HEK293 (cell line): ENCODE data around the gene TOM1.
"Not testable (repeated sequence)": the region's sequence is repeated elsewhere in the genome, so short reads cannot be mapped to it uniquely, and the experiment has no call there.

ENCODE experiments used
- CTCF ChIA-PET: fragments of 350-600 bp; formaldehyde crosslinking; extraction: SDS; loops from one replicate; lab custom pipeline; 2021; ENCODE audit warnings: antibody characterized with exemption; lab: Yijun Ruan, JAX
- POLR2A ChIA-PET: fragments of 300-600 bp; formaldehyde crosslinking; extraction: SDS; loops from one replicate; lab custom pipeline; 2020; ENCODE audit warnings: antibody characterized with exemption, inconsistent platforms; lab: Yijun Ruan, JAX
- H3K27ac ChIP-seq: fragments of 200-500 bp; sonication (Bioruptor generic); 2 replicates; pipeline ENCODE4 v1.5.1; 2014; ENCODE audit warnings: low read depth, low read length, control low read depth, inconsistent platforms; ENCODE audit errors: extremely low read depth
- H3K36me3 ChIP-seq, 2 experiments: fragments of 200-500 bp in 1 of 2; sonication (Bioruptor generic) in 1 of 2; 1 replicate in 1 of 2; 2 replicates in 1 of 2; pipeline ENCODE4 v1.5.1; 2014 to 2017; ENCODE audit warnings: inconsistent platforms in 2 of 2, low read length in 2 of 2; ENCODE audit not compliant: control insufficient read depth in 2 of 2, insufficient read depth in 1 of 2
- H3K4me1 ChIP-seq: fragments of 200-500 bp; sonication (Bioruptor generic); 2 replicates; pipeline ENCODE4 v1.5.1; 2014; ENCODE audit warnings: mild to moderate bottlenecking, low read length, inconsistent platforms; ENCODE audit not compliant: control insufficient read depth, insufficient read depth
- H3K4me3 ChIP-seq: 2 replicates; pipeline ENCODE4 v1.5.1; 2011; ENCODE audit warnings: low read depth, mild to moderate bottlenecking, control low read depth, low read length, moderate library complexity
- H3K9me3 ChIP-seq: fragments of 200-500 bp; sonication (Bioruptor generic); 2 replicates; pipeline ENCODE4 v1.5.1; 2014; ENCODE audit warnings: low read depth, low read length, inconsistent platforms; ENCODE audit not compliant: control insufficient read depth, insufficient read depth
- BCL11A ChIP-seq: fragments of 450-650 bp; formaldehyde crosslinking; IDR thresholded peaks from 2 replicates; pipeline ENCODE4 v1.5.1; 2016; ENCODE audit warnings: low read depth, missing biosample characterization, missing genetic modification characterization
- GLIS2 ChIP-seq: fragments of 450-650 bp; formaldehyde crosslinking; IDR thresholded peaks from 2 replicates; pipeline ENCODE4 v1.5.1; 2016; ENCODE audit warnings: missing biosample characterization, missing genetic modification characterization
- KLF10 ChIP-seq: fragments of 450-650 bp; IDR thresholded peaks from 2 replicates; pipeline ENCODE4 v1.5.1; 2018; ENCODE audit warnings: missing biosample characterization, mild to moderate bottlenecking, missing genetic modification characterization
- KLF9 ChIP-seq: fragments of 450-650 bp; formaldehyde crosslinking; IDR thresholded peaks from 2 replicates; pipeline ENCODE4 v1.5.1; 2016; ENCODE audit warnings: missing biosample characterization, missing genetic modification characterization, low read depth
- OSR2 ChIP-seq: fragments of 450-650 bp; formaldehyde crosslinking; IDR thresholded peaks from 2 replicates; pipeline ENCODE4 v1.5.1; 2016; ENCODE audit warnings: missing biosample characterization, missing genetic modification characterization
- OVOL3 ChIP-seq: fragments of 450-650 bp; formaldehyde crosslinking; IDR thresholded peaks from 2 replicates; pipeline ENCODE4 v1.5.1; 2016; ENCODE audit warnings: missing biosample characterization, missing genetic modification characterization
- SP7 ChIP-seq: fragments of 450-650 bp; formaldehyde crosslinking; IDR thresholded peaks from 2 replicates; pipeline ENCODE4 v1.5.1; 2016; ENCODE audit warnings: missing biosample characterization, missing genetic modification characterization
- ZBTB21 ChIP-seq: fragments of 450-650 bp; formaldehyde crosslinking; IDR thresholded peaks from 2 replicates; pipeline ENCODE4 v1.5.1; 2017; ENCODE audit warnings: missing biosample characterization, missing genetic modification characterization
- ZBTB48 ChIP-seq: fragments of 450-650 bp; formaldehyde crosslinking; IDR thresholded peaks from 2 replicates; pipeline ENCODE4 v1.5.1; 2016; ENCODE audit warnings: missing biosample characterization, missing genetic modification characterization
- ZEB2 ChIP-seq: fragments of 450-650 bp; formaldehyde crosslinking; IDR thresholded peaks from 2 replicates; pipeline ENCODE4 v1.5.1; 2016; ENCODE audit warnings: missing biosample characterization, missing genetic modification characterization
- ZFP69B ChIP-seq: fragments of 450-650 bp; formaldehyde crosslinking; IDR thresholded peaks from 2 replicates; pipeline ENCODE4 v1.5.1; 2016; ENCODE audit warnings: missing biosample characterization, missing genetic modification characterization
- ZIC2 ChIP-seq: fragments of 450-650 bp; formaldehyde crosslinking; IDR thresholded peaks from 2 replicates; pipeline ENCODE4 v1.5.1; 2016; ENCODE audit warnings: missing biosample characterization, missing genetic modification characterization
- ZNF324 ChIP-seq: fragments of 450-650 bp; formaldehyde crosslinking; IDR thresholded peaks from 2 replicates; pipeline ENCODE4 v1.5.1; 2016; ENCODE audit warnings: missing biosample characterization, missing genetic modification characterization
- ZNF558 ChIP-seq: fragments of 450-650 bp; formaldehyde crosslinking; IDR thresholded peaks from 2 replicates; pipeline ENCODE4 v1.5.1; 2016; ENCODE audit warnings: missing biosample characterization, missing genetic modification characterization
- ZNF654 ChIP-seq: fragments of 450-650 bp; formaldehyde crosslinking; IDR thresholded peaks from 2 replicates; pipeline ENCODE4 v1.5.1; 2016; ENCODE audit warnings: low read depth, missing biosample characterization, missing genetic modification characterization
- ZNF660 ChIP-seq: fragments of 450-650 bp; IDR thresholded peaks from 2 replicates; pipeline ENCODE4 v1.5.1; 2018; ENCODE audit warnings: missing biosample characterization, mild to moderate bottlenecking, missing genetic modification characterization
- ZNF664 ChIP-seq: fragments of 450-650 bp; formaldehyde crosslinking; IDR thresholded peaks from 2 replicates; pipeline ENCODE4 v1.5.1; 2016; ENCODE audit warnings: missing biosample characterization, missing genetic modification characterization
- TF ChIP-seq, protein P1 (sequence below): fragments of 450-650 bp; formaldehyde crosslinking; IDR thresholded peaks from 2 replicates; pipeline ENCODE4 v1.5.1; 2016; ENCODE audit warnings: missing biosample characterization, missing genetic modification characterization
- TF ChIP-seq, protein P2 (sequence below): fragments of 450-650 bp; formaldehyde crosslinking; IDR thresholded peaks from 2 replicates; pipeline ENCODE4 v1.5.1; 2016; ENCODE audit warnings: missing biosample characterization, missing genetic modification characterization, borderline replicate concordance
- TF ChIP-seq, protein P3 (sequence below): fragments of 450-650 bp; formaldehyde crosslinking; IDR thresholded peaks from 2 replicates; pipeline ENCODE4 v1.5.1; 2017; ENCODE audit warnings: missing biosample characterization, missing genetic modification characterization
- TF ChIP-seq, protein P4 (sequence below): fragments of 450-650 bp; formaldehyde crosslinking; IDR thresholded peaks from 2 replicates; pipeline ENCODE4 v1.5.1; 2016; ENCODE audit warnings: missing biosample characterization, missing genetic modification characterization, low read depth
- TF ChIP-seq, protein P5 (sequence below): fragments of 450-650 bp; formaldehyde crosslinking; IDR thresholded peaks from 2 replicates; pipeline ENCODE4 v1.5.1; 2016; ENCODE audit warnings: missing biosample characterization, missing genetic modification characterization
- TF ChIP-seq, protein P6 (sequence below): fragments of 450-650 bp; formaldehyde crosslinking; IDR thresholded peaks from 2 replicates; pipeline ENCODE4 v1.5.1; 2017; ENCODE audit warnings: missing biosample characterization, missing genetic modification characterization

Gene TOM1

DNA sequence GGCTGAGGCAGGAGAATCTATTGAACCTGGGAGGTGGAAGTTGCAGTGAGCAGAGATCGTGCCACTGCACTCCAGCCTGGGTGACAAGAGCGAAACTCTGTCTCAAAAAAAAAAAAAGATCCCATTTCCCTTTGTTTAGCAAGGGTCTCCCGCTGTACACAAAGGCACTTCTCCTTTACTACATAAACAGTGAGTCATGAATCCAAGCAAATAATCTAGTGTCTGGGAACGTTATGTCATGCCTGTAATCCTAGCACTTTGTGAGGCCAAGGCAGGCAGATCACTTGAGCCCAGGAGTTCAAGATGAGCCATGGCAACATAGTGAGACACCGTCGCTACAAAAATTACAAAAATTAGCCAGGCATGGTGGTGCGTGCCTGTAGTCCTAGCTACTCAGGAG is 64.5 kb downstream of the TOM1 start:
- ChIA-PET CTCF (interaction anchor here (2.2 kb wide), 1 partner anchor 13 kb away, joined by 5 read pairs; no protein-coding TSS in a partner anchor), POLR2A (interaction anchor here (0.6 kb wide), 1 partner anchor 59 kb away, joined by 4 read pairs; no protein-coding TSS in a partner anchor)
- not testable (repeated sequence) for H3K9me3 ChIP-seq, H3K4me3 ChIP-seq, H3K4me1 ChIP-seq, H3K27ac ChIP-seq, H3K36me3 ChIP-seq
- TF ChIP-seq KLF10: peak; percentile 66; the same call in 1 of the 2 replicates
- TF ChIP-seq OVOL3 (tag by site-specific recombination): peak; percentile 97
- peak; percentile 88 for TF ChIP-seq OSR2 (tag by site-specific recombination)
- TF ChIP-seq, protein P1, sequence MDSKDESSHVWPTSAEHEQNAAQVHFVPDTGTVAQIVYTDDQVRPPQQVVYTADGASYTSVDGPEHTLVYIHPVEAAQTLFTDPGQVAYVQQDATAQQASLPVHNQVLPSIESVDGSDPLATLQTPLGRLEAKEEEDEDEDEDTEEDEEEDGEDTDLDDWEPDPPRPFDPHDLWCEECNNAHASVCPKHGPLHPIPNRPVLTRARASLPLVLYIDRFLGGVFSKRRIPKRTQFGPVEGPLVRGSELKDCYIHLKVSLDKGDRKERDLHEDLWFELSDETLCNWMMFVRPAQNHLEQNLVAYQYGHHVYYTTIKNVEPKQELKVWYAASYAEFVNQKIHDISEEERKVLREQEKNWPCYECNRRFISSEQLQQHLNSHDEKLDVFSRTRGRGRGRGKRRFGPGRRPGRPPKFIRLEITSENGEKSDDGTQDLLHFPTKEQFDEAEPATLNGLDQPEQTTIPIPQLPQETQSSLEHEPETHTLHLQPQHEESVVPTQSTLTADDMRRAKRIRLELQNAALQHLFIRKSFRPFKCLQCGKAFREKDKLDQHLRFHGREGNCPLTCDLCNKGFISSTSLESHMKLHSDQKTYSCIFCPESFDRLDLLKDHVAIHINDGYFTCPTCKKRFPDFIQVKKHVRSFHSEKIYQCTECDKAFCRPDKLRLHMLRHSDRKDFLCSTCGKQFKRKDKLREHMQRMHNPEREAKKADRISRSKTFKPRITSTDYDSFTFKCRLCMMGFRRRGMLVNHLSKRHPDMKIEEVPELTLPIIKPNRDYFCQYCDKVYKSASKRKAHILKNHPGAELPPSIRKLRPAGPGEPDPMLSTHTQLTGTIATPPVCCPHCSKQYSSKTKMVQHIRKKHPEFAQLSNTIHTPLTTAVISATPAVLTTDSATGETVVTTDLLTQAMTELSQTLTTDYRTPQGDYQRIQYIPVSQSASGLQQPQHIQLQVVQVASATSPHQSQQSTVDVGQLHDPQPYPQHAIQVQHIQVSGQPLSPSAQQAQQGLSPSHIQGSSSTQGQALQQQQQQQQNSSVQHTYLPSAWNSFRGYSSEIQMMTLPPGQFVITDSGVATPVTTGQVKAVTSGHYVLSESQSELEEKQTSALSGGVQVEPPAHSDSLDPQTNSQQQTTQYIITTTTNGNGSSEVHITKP (tag by site-specific recombination): peak; percentile 96
- TF ChIP-seq ZNF660 (tag by site-specific recombination): peak; percentile 86
- peak; percentile 94 for TF ChIP-seq ZBTB21 (tag by site-specific recombination)
- TF ChIP-seq ZNF654: peak; percentile 11; the same call in 1 of the 2 replicates
- TF ChIP-seq GLIS2 (tag by site-specific recombination): peak; percentile 47; the same call in 1 of the 2 replicates
- TF ChIP-seq BCL11A: peak; percentile 96
- TF ChIP-seq, protein P2, sequence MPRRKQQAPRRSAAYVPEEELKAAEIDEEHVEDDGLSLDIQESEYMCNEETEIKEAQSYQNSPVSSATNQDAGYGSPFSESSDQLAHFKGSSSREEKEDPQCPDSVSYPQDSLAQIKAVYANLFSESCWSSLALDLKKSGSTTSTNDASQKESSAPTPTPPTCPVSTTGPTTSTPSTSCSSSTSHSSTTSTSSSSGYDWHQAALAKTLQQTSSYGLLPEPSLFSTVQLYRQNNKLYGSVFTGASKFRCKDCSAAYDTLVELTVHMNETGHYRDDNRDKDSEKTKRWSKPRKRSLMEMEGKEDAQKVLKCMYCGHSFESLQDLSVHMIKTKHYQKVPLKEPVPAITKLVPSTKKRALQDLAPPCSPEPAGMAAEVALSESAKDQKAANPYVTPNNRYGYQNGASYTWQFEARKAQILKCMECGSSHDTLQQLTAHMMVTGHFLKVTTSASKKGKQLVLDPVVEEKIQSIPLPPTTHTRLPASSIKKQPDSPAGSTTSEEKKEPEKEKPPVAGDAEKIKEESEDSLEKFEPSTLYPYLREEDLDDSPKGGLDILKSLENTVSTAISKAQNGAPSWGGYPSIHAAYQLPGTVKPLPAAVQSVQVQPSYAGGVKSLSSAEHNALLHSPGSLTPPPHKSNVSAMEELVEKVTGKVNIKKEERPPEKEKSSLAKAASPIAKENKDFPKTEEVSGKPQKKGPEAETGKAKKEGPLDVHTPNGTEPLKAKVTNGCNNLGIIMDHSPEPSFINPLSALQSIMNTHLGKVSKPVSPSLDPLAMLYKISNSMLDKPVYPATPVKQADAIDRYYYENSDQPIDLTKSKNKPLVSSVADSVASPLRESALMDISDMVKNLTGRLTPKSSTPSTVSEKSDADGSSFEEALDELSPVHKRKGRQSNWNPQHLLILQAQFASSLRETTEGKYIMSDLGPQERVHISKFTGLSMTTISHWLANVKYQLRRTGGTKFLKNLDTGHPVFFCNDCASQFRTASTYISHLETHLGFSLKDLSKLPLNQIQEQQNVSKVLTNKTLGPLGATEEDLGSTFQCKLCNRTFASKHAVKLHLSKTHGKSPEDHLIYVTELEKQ (tag by site-specific recombination): peak; percentile 98
- TF ChIP-seq, protein P3, sequence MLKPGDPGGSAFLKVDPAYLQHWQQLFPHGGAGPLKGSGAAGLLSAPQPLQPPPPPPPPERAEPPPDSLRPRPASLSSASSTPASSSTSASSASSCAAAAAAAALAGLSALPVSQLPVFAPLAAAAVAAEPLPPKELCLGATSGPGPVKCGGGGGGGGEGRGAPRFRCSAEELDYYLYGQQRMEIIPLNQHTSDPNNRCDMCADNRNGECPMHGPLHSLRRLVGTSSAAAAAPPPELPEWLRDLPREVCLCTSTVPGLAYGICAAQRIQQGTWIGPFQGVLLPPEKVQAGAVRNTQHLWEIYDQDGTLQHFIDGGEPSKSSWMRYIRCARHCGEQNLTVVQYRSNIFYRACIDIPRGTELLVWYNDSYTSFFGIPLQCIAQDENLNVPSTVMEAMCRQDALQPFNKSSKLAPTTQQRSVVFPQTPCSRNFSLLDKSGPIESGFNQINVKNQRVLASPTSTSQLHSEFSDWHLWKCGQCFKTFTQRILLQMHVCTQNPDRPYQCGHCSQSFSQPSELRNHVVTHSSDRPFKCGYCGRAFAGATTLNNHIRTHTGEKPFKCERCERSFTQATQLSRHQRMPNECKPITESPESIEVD (tag by site-specific recombination): peak; percentile 91
- TF ChIP-seq ZIC2 (tag by site-specific recombination): peak; percentile 78
- TF ChIP-seq, protein P4, sequence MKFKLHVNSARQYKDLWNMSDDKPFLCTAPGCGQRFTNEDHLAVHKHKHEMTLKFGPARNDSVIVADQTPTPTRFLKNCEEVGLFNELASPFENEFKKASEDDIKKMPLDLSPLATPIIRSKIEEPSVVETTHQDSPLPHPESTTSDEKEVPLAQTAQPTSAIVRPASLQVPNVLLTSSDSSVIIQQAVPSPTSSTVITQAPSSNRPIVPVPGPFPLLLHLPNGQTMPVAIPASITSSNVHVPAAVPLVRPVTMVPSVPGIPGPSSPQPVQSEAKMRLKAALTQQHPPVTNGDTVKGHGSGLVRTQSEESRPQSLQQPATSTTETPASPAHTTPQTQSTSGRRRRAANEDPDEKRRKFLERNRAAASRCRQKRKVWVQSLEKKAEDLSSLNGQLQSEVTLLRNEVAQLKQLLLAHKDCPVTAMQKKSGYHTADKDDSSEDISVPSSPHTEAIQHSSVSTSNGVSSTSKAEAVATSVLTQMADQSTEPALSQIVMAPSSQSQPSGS (tag by site-specific recombination): peak; percentile 90
- peak; percentile 17; the same call in 1 of the 2 replicates for TF ChIP-seq KLF9 (tag by site-specific recombination)
- 0 out of 2 replicates have a peak, but pooled peaks have one; percentile 11 for TF ChIP-seq ZNF664 (tag by site-specific recombination)
- TF ChIP-seq ZBTB48 (tag by site-specific recombination): peak; percentile 51
- peak; percentile 82 for TF ChIP-seq ZFP69B
- peak; percentile 96 for TF ChIP-seq SP7 (tag by site-specific recombination)
- TF ChIP-seq, protein P5, sequence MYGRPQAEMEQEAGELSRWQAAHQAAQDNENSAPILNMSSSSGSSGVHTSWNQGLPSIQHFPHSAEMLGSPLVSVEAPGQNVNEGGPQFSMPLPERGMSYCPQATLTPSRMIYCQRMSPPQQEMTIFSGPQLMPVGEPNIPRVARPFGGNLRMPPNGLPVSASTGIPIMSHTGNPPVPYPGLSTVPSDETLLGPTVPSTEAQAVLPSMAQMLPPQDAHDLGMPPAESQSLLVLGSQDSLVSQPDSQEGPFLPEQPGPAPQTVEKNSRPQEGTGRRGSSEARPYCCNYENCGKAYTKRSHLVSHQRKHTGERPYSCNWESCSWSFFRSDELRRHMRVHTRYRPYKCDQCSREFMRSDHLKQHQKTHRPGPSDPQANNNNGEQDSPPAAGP (tag by site-specific recombination): peak; percentile 85
- TF ChIP-seq, protein P6, sequence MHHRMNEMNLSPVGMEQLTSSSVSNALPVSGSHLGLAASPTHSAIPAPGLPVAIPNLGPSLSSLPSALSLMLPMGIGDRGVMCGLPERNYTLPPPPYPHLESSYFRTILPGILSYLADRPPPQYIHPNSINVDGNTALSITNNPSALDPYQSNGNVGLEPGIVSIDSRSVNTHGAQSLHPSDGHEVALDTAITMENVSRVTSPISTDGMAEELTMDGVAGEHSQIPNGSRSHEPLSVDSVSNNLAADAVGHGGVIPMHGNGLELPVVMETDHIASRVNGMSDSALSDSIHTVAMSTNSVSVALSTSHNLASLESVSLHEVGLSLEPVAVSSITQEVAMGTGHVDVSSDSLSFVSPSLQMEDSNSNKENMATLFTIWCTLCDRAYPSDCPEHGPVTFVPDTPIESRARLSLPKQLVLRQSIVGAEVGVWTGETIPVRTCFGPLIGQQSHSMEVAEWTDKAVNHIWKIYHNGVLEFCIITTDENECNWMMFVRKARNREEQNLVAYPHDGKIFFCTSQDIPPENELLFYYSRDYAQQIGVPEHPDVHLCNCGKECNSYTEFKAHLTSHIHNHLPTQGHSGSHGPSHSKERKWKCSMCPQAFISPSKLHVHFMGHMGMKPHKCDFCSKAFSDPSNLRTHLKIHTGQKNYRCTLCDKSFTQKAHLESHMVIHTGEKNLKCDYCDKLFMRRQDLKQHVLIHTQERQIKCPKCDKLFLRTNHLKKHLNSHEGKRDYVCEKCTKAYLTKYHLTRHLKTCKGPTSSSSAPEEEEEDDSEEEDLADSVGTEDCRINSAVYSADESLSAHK (tag by site-specific recombination): peak; percentile 75
- TF ChIP-seq ZEB2: peak; percentile 99
- peak; percentile 75; the same call in 1 of the 2 replicates for TF ChIP-seq ZNF558 (tag by site-specific recombination)
- TF ChIP-seq ZNF324 (tag by site-specific recombination): peak; percentile 95
